Keratinocyte (primary cell): ENCODE results near the gene SF3B6. TPM values are rescaled to one million over a fixed set of nuclear protein-coding genes. Genes with fewer than 3 reads are reported as not detected.

Experiments
- DNase-seq: peaks from one replicate; pipeline ENCODE4 v3.0.0-alpha.2; 2011; ENCODE audit warnings: low read depth, missing footprints, low spot score
- FAIRE-seq: peaks from 2 replicates; lab custom pipeline; 2011; peaks lifted over from hg19 to GRCh38; lab: Jason Lieb, UNC
- H2AFZ ChIP-seq: 2 replicates; pipeline ENCODE4 v1.6.0; 2012; ENCODE audit warnings: low read length, control low read depth, inconsistent platforms; ENCODE audit not compliant: control insufficient read depth
- H3K27ac ChIP-seq: 2 replicates; pipeline ENCODE4 v1.5.1; 2011; ENCODE audit warnings: low read length; ENCODE audit not compliant: control insufficient read depth, insufficient read depth
- H3K27me3 ChIP-seq: 3 replicates; pipeline ENCODE4 v1.6.0; 2011; ENCODE audit warnings: low read length; ENCODE audit not compliant: control insufficient read depth, insufficient read depth; ENCODE audit errors: extremely low read depth
- H3K36me3 ChIP-seq, 2 experiments: 2 replicates in 1 of 2; 3 replicates in 1 of 2; pipeline ENCODE4 v1.5.1; 2011; ENCODE audit warnings: low read length in 2 of 2, mild to moderate bottlenecking in 1 of 2; ENCODE audit not compliant: control insufficient read depth in 2 of 2, insufficient read depth in 2 of 2; ENCODE audit errors: extremely low read depth in 1 of 2
- H3K4me1 ChIP-seq: 3 replicates; pipeline ENCODE4 v1.5.1; 2011; ENCODE audit warnings: low read length; ENCODE audit not compliant: control insufficient read depth, insufficient read depth; ENCODE audit errors: extremely low read depth
- H3K4me2 ChIP-seq: 3 replicates; pipeline ENCODE4 v1.6.0; 2011; ENCODE audit warnings: low read depth, low read length; ENCODE audit not compliant: control insufficient read depth, insufficient read depth; ENCODE audit errors: extremely low read depth
- H3K4me3 ChIP-seq, 3 experiments: fragments of 200-600 bp in 1 of 3; sonication (generic) in 1 of 3; 2 replicates in 2 of 3; 3 replicates in 1 of 3; pipeline ENCODE4 v1.5.1; 2011 to 2016; ENCODE audit warnings: low read length in 3 of 3, mild to moderate bottlenecking in 3 of 3, control low read depth in 2 of 3, inconsistent platforms in 1 of 3, low read depth in 1 of 3, mixed read lengths in 1 of 3, mixed run types in 1 of 3, moderate library complexity in 1 of 3; ENCODE audit not compliant: control insufficient read depth in 2 of 3, insufficient read depth in 2 of 3; ENCODE audit errors: extremely low read depth in 1 of 3
- H3K79me2 ChIP-seq: 2 replicates; pipeline ENCODE4 v1.6.0; 2012; ENCODE audit warnings: low read length; ENCODE audit not compliant: control insufficient read depth, insufficient read depth
- H3K9ac ChIP-seq: 3 replicates; pipeline ENCODE4 v1.6.0; 2011; ENCODE audit warnings: low read length; ENCODE audit not compliant: control insufficient read depth, insufficient read depth; ENCODE audit errors: extremely low read depth
- H3K9me1 ChIP-seq: 3 replicates; pipeline ENCODE4 v1.6.0; 2011; ENCODE audit warnings: low read length; ENCODE audit not compliant: control insufficient read depth, insufficient read depth; ENCODE audit errors: extremely low read depth
- H3K9me3 ChIP-seq: 2 replicates; pipeline ENCODE4 v1.5.1; 2012; ENCODE audit warnings: low read depth, low read length; ENCODE audit not compliant: control insufficient read depth
- H4K20me1 ChIP-seq: 3 replicates; pipeline ENCODE4 v1.6.0; 2011; ENCODE audit warnings: low read length; ENCODE audit not compliant: control insufficient read depth, insufficient read depth; ENCODE audit errors: extremely low read depth
- CTCF ChIP-seq, 3 experiments: IDR thresholded peaks in 1 of 3; conservative IDR thresholded peaks in 1 of 3; optimal IDR thresholded peaks in 1 of 3; 2 replicates in 2 of 3; 3 replicates in 1 of 3; pipeline versions ENCODE3 to v1.5.1; 2011; ENCODE audit warnings: low read length in 3 of 3, mild to moderate bottlenecking in 3 of 3, moderate library complexity in 2 of 3, control low read depth in 1 of 3, inconsistent platforms in 1 of 3; ENCODE audit not compliant: insufficient read depth in 2 of 3; ENCODE audit errors: extremely low read depth in 1 of 3
- EZH2 ChIP-seq: IDR thresholded peaks from one replicate; pipeline ENCODE4 v1.6.1; 2012; ENCODE audit warnings: inconsistent platforms, mild to moderate bottlenecking, low read length, moderate library complexity
- dilution Hi-C: fragments of 300-500 bp; cut with MboI; formaldehyde crosslinking; loops from one replicate; pipeline ENCODE4 v1.7.0; 2020; ENCODE audit warnings: low sequenced_read_pairs; ENCODE audit not compliant: extremely low pct_ligation_motif_present
- polyA plus RNA-seq, 5 experiments: library from polyadenylated mRNA; depleted of rRNA in 3 of 5; stranded (reverse) in 3 of 5; stranded (forward) in 1 of 5; unstranded in 1 of 5; fragments of >200 nt; gene quantifications; 1 replicate in 1 of 5; 2 replicates in 3 of 5; 3 replicates in 1 of 5; pipeline versions ENCODE4 v1.2.1 to v1.2.3, GENCODE V29; 2011 to 2012; ENCODE audit warnings: missing spikeins in 2 of 5, low read depth in 1 of 5, low replicate concordance in 1 of 5

Gene SF3B6
- polyA plus RNA-seq, 1 donor (not counting 4 experiments of a cell fraction or from before 2014, with no cell fraction given), result 347 TPM

GRCh38 chr2:24088821-24089359 lies 12.8 kb upstream of the SF3B6 start:
- no peak for FAIRE-seq
- no peak for DNase-seq
- no peak overlapping the region for H3K4me3 ChIP-seq
- no peaks in the 10 kb centered on the region for H4K20me1 ChIP-seq
- TF ChIP-seq EZH2 (no peak), CTCF (optimal IDR thresholded peaks at IDR 0.05 in 1 of 3, IDR thresholded peaks at IDR 0.05 in 1 of 3, conservative IDR thresholded peaks at IDR 0.05 in 1 of 3; ENCODE audit: extremely low read depth in 1 of 3, insufficient read depth in 2 of 3, low read length in 3 of 3) (no peak)
- no peaks in the 10 kb centered on the region for H3K9me1 ChIP-seq
- H3K27me3 ChIP-seq, result no peaks in the 10 kb centered on the region
- no peak overlapping the region for H3K27ac ChIP-seq
- H3K9ac ChIP-seq, result no peak overlapping the region
- dilution Hi-C loops, result no loop called here
- H3K9me3 ChIP-seq, result no peaks in the 10 kb centered on the region
- H2AFZ ChIP-seq, result no peak overlapping the region
- no peaks in the 10 kb centered on the region for H3K36me3 ChIP-seq
- peaks cover under 1% of the 10 kb centered on the region for H3K4me1 ChIP-seq
- no peaks in the 10 kb centered on the region for H3K79me2 ChIP-seq
- no peak overlapping the region for H3K4me2 ChIP-seq

GRCh38 chr2:24087032-24087431 lies 10.9 kb upstream of the SF3B6 start:
- TF ChIP-seq EZH2, result no peak
- TF ChIP-seq CTCF (optimal IDR thresholded peaks at IDR 0.05 in 1 of 3, IDR thresholded peaks at IDR 0.05 in 1 of 3, conservative IDR thresholded peaks at IDR 0.05 in 1 of 3; ENCODE audit: extremely low read depth in 1 of 3, insufficient read depth in 2 of 3, low read length in 3 of 3), result no peak
- Histone ChIP-seq H3K36me3 (peaks cover 2 to 4% of the 10 kb centered on the region in 2 experiments), H3K27me3 (no peaks in the 10 kb centered on the region), H3K27ac (no peak overlapping the region), H3K9ac (no peak overlapping the region), H4K20me1 (no peaks in the 10 kb centered on the region), H3K9me1 (no peaks in the 10 kb centered on the region), H3K4me3 (no peak overlapping the region), H3K79me2 (no peaks in the 10 kb centered on the region), H3K4me2 (no peak overlapping the region), H2AFZ (no peak overlapping the region), H3K9me3 (no peaks in the 10 kb centered on the region), H3K4me1 (peaks cover 8% of the 10 kb centered on the region)
- DNase-seq (no peak), FAIRE-seq (no peak)
- dilution Hi-C loops, result no loop called here
